ENCODE measurements around the gene EPX. TPM values are rescaled to one million over a fixed set of nuclear protein-coding genes. Genes with fewer than 3 reads are reported as not detected.

EPX gene
- total and polyA plus RNA-seq, 2 of the 4 experiments (the other 2 are of a cell fraction): not detected

DNA sequence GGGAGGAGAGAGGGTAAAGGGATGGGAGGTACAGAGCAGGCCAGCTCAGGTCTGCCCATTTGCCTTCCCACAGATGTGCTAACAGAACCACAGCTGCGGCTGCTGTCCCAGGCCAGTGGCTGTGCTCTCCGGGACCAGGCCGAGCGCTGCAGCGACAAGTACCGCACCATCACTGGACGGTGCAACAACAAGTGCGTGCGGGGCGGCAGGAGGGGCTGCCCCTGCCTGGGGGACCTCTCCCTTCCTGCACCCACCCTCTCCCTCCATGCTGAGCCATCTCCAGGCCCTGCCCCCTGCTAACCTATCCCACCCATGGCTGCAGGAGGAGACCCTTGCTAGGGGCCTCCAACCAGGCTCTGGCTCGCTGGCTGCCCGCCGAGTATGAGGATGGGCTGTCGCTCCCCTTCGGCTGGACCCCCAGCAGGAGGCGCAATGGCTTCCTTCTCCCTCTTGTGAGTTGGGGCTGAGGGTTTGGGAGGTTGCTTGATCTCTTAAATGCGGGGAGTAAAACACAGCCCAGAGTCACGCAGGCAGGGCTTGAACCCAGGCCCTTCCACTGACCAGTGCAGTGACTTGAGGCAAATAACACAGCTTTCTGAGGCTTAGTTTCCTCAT, 1.2 kb downstream of the EPX start:
- H4K91ac ChIP-seq (ENCODE audit: insufficient read depth, low read depth, low read length): no peak overlapping the region
- dilution Hi-C loops (cut with HindIII; ENCODE audit: low sequenced_read_pairs, unreplicated experiment): no loop called here
- intact Hi-C loops (cut with micrococcal nuclease): no loop called here
- no peaks in the 10 kb centered on the region for H3K79me1 ChIP-seq (ENCODE audit: low read depth in 1 of 2, low read length in 2 of 2)
- H3K9me3 ChIP-seq (ENCODE audit: control insufficient read depth, insufficient read depth, low read length): no peaks in the 10 kb centered on the region
- TF ChIP-seq MAFK (IDR thresholded peaks at IDR 0.05; ENCODE audit: low read depth, low read length) (no peak), SMC3 (IDR thresholded peaks at IDR 0.05; ENCODE audit: low read depth, low read length) (no peak)
- TF ChIP-seq, protein P1, sequence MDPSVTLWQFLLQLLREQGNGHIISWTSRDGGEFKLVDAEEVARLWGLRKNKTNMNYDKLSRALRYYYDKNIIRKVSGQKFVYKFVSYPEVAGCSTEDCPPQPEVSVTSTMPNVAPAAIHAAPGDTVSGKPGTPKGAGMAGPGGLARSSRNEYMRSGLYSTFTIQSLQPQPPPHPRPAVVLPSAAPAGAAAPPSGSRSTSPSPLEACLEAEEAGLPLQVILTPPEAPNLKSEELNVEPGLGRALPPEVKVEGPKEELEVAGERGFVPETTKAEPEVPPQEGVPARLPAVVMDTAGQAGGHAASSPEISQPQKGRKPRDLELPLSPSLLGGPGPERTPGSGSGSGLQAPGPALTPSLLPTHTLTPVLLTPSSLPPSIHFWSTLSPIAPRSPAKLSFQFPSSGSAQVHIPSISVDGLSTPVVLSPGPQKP (IDR thresholded peaks at IDR 0.05; ENCODE audit: borderline replicate concordance, low read depth, low read length): no peak
- H3K27ac ChIP-seq (ENCODE audit: insufficient read depth, low read length): no peak overlapping the region
- H3K4ac ChIP-seq (ENCODE audit: low read depth, low read length): no peak overlapping the region
- H2AK9ac ChIP-seq (replicated peaks; ENCODE audit: low read depth, low read length, poor library complexity): no peak overlapping the region
- H3K36me3 ChIP-seq (ENCODE audit: control insufficient read depth, insufficient read depth, low read length): no peaks in the 10 kb centered on the region
- H3K14ac ChIP-seq (replicated peaks; ENCODE audit: low read depth, low read length): no peak overlapping the region
- no peak overlapping the region for H2AK5ac ChIP-seq (ENCODE audit: low read depth, low read length)
- no peak overlapping the region for H4K5ac ChIP-seq (ENCODE audit: low read depth, low read length)
- in situ Hi-C loops (cut with MboI; ENCODE audit: low sequenced_read_pairs): no loop called here
- no peak overlapping the region for H4K8ac ChIP-seq (ENCODE audit: low read depth in 2 of 2, low read length in 2 of 2)
- POLR2A ChIA-PET (ENCODE audit: unreplicated experiment): no interaction called here
- H2BK15ac ChIP-seq (ENCODE audit: low read depth, low read length): no peak overlapping the region
- H3K9me1 ChIP-seq (ENCODE audit: insufficient read depth, low read length): peaks cover 4% of the 10 kb centered on the region; the same call in 1 of the 2 replicates
- H3K4me3 ChIP-seq (ENCODE audit: insufficient read depth, low read depth, low read length): no peak overlapping the region
- H4K20me1 ChIP-seq (ENCODE audit: insufficient read depth, low read length): no peaks in the 10 kb centered on the region
- H3K4me1 ChIP-seq (ENCODE audit: control insufficient read depth, insufficient read depth, low read length): no peaks in the 10 kb centered on the region
- H3K4me2 ChIP-seq (ENCODE audit: low read depth, low read length): no peak overlapping the region
- no peak for DNase-seq
- no peak overlapping the region for H3K18ac ChIP-seq (ENCODE audit: low read depth, low read length)
- H2BK120ac ChIP-seq (ENCODE audit: low read depth, low read length): no peak overlapping the region
- H2BK5ac ChIP-seq (ENCODE audit: low read depth, low read length, poor library complexity, severe bottlenecking): no peak overlapping the region
- no TSS peak for BruUV-seq (replicated peaks)
- peaks cover 12% of the 10 kb centered on the region; the same call in 1 of the 2 replicates for H3K27me3 ChIP-seq (ENCODE audit: control insufficient read depth, insufficient read depth, low read length)
- H3K56ac ChIP-seq (ENCODE audit: extremely low read depth, insufficient read depth, low read length): no peak overlapping the region
- no peak overlapping the region for H3K23ac ChIP-seq (ENCODE audit: low read depth, low read length)
- H3K9ac ChIP-seq (ENCODE audit: low read depth, low read length): no peak overlapping the region
- no peak overlapping the region for H2BK20ac ChIP-seq (ENCODE audit: low read depth, low read length)
- no peak overlapping the region for H2AFZ ChIP-seq (replicated peaks; ENCODE audit: low read length, poor library complexity)
- CTCF ChIA-PET: no interaction called here
- no peak for ATAC-seq (ENCODE audit: low read depth)
- WGBS, 2 experiments (ENCODE audit: extremely low coverage in 2 of 2, insufficient read length in 1 of 2): 90% methylated on average over 2 of the region's 18 CpGs; no CpG with 5 or more reads in 1 of the 2 experiments
